Activated CD8-positive, alpha-beta memory T cell treated with anti-CD3 and anti-CD28 coated beads, Interleukin-2, amount 50 U/mL, for 4 hours (primary cell): ENCODE measurements around the gene PRR12.

Experiments used
- DNase-seq: peaks from one replicate; pipeline ENCODE4 v3.0.0-alpha.2; 2020

The PRR12 gene

GRCh38 chr19:49590971-49591730 lies at the start of gene PRR12:
Gene PRR12, plus strand, starts transcription at chr19:49591182. Its CDS starts 473 bp downstream, at chr19:49591655.
- DNase-seq: peak; percentile 71

GRCh38 chr19:49541914-49542313 lies 49.1 kb upstream of the PRR12 start:
- DNase-seq: no peak

GRCh38 chr19:49542446-49542845 lies 48.5 kb upstream of the PRR12 start:
- DNase-seq: no peak

DNA sequence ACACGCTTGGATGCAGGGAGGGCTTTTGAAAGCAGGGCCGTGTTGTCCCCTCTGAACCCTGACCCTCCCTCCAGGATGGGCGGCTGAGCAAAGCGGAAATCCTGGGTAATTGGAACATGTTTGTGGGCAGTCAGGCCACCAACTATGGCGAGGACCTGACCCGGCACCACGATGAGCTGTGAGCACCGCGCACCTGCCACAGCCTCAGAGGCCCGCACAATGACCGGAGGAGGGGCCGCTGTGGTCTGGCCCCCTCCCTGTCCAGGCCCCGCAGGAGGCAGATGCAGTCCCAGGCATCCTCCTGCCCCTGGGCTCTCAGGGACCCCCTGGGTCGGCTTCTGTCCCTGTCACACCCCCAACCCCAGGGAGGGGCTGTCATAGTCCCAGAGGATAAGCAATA lies 48.0 kb upstream of the PRR12 start:
- no peak for DNase-seq

GRCh38 chr19:49544154-49544553 lies 46.8 kb upstream of the PRR12 start:
- no peak for DNase-seq

DNA sequence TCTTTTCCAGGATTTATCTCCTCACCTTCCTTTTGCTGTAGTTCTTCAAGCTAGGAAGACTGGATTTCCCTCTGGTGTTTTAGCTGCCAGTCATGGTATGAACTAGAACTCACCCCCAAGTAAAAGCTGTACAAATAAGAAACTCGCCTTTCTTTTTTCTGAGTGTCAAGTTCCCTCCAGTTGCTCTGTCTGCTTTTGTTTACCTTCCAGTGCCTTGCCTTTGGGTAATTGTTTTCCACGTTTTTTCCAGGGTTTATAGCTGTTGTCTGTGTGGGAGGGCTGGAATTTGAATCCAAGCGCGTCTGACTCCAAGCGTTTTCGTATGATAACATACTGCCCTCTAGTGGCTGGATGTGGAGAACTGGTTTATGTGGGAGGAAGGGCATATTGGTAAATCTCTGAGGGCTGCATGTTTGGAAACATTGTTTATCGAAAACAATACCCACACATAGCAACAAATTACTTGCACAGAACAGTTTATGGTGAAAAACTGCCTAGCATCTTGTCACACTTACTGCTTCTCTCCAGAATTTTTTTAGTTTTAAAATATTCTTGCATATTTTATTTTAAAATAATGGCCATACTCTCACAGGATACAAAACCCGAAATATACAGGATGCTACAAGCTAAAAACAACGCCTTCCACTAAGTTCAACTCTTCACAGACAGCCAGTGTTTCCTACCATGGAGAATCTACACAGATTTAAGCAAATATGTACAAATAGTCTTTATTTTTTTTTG lies 44.0 kb upstream of the PRR12 start:
- DNase-seq: peak; percentile 58

GRCh38 chr19:49549045-49549444 lies 41.9 kb upstream of the PRR12 start:
- DNase-seq: no peak

DNA sequence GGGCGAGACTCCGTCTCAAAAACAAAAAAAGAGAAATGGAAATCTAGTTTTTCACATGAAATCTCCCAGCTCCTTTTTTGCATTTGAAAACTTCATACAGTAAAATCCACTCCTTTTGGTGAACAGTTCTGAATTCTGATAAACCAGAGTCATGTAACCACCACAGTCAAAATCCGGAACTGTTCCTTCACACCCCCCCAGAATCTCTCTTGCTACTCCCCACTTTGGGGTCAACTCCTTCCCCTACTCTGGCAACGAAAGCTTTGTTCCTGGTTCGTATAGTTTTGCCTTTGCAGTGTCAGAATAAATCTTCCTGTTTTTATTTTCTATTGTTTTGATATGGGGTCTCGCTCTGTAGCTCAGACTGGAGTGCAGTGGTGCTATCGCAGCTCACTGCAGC lies 39.5 kb upstream of the PRR12 start:
- DNase-seq: no peak

- no peak for DNase-seq
Observed at GRCh38 chr19:49552749-49553148, 38.2 kb upstream of the PRR12 start.

DNA sequence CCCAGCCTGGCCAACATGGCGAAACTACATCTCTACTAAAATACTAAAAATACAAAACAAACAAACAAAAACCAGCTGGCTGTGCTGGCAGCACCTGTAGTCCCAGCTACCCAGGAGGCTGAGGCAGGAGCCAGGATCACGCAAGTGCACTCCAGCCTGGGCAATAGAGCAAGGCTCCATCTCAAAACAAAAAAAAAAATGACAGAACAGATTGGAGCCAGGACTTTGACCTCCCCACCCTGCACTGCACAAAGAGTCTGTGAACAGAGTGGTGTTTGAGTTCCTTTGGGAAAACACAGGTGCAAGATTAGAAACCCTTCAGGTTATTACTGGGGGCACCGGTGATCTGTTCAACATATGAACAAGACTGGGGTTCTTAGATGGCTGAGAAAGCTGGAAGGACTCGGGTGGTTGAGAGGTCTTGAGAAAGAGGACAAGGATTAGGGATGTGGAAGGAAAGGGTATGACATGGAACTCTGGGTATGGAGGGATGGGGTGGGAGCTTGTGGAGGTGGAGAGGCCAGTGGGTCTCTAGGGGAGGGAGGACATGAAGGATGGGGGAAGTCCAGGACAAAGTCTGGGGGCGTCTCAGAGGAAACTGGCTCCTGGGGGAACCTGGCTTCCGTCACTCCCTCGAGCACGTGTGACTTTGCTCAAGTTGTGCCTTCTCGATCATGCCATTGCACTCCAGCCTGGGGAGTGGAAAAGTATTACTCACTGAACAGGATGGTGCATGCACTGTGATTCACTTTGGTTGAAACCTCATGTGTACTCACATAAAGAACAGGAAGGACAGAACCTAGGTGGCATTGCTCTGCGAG lies 37.3 kb upstream of the PRR12 start:
- peak; percentile 63 for DNase-seq

DNA sequence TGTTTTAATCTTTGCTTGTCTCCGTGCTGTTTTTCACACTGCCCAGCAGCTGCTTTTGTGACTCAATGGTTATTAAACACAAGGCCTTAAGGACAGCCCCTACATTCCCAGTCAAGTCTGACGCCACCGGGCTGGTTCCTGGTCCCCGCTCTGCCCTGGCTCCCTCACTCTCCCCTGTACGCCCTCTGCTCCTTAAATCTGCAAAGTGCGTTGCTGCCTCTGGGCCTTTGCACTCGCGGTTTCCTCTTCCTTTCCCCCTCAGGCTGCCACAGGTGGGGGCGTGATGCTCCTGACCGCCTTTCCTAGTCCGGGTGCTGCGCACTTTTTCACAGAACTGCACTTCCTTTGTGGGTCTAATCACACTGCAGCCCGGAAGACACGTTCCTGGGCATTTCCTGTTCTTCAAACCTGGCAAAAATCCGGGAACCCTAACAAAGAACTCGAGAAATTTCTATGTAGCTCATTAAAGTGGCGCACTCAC lies 36.2 kb upstream of the PRR12 start:
- no peak for DNase-seq

GRCh38 chr19:49555600-49556411 lies 35.2 kb upstream of the PRR12 start:
- peak; percentile 63 for DNase-seq

- peak; percentile 55 for DNase-seq
Observed at GRCh38 chr19:49556412-49557398, 34.3 kb upstream of the PRR12 start.

DNA sequence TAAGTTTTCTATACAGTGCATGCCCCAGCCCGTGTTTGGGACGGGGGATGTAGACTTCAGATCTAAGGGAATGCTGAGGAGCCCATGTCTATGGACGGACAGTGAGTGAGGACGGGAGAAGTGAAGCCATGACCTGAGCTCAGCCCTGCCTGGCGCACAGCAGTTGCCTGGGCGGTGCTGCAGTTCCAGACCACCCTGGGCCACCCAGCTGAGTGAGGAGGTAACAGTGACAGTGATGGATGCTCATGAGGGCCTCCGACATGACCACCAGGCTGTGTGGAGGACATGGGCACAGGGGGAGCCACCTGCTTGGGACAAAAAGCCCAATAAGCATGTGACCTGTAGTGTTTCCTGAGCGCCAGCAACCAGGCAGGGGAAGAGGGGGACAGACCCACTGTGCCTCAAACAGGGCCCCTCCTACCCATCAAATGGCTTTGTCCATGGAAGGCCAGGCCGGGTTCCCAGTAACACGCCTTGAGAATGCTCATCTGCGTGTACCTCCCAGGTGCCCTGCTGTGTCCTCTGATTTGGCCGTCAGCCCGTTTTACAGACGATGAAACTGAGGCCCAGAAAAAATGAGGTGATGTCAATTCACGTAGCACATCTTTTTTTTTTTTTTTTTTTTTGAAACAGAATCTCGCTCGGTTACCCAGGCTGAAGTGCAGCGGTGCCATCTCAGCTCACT lies 33.2 kb upstream of the PRR12 start:
- DNase-seq: no peak

- no peak for DNase-seq
Observed at GRCh38 chr19:49558591-49558990, 32.4 kb upstream of the PRR12 start.

- no peak for DNase-seq
Observed at GRCh38 chr19:49559443-49559842, 31.5 kb upstream of the PRR12 start.

DNA sequence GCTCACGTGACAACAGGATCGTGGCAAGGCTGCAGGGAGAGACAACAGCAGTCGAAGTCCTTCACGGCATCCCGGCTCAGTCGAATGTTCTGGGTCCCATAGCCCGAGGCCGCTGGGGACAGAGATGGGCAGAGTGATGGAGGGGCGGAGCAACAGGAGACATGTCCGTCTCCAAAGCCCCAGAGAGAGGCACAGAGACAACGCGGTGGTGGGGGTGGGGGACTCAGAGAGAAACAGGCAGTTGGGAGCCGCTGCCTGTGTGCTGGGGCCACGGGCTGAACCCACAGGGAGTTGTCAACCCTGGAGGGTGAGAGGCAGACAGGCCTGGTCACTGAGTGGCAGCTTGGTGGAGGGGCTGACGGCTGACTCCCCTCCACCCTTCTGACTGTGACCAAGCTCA lies 31.1 kb upstream of the PRR12 start:
- DNase-seq: no peak

DNA sequence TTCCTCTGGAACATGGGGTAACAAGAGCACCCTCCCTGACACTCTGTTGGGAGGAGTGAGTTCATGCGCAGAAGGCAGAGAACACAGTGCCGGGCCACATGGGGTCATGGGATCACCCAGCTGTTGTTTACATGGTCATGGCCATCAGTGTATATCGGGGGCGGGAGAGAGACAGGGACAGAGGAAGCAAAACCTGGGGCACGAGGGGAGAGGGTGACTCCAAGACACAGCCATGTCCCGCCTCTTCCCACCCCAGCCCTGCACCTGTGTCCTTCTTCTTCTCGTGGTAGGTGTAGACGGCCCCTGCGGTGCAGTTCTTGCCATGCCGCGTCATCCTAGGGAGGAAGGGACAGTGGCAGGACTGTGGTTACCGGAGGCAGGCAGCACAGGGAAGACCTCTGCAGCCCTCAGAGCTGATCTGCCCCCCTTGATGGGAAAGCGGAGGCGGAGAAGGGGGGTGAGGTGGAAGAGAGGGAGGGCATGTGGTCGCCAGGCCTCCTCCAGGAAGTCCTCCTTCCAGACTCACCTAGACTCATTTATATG lies 30.6 kb upstream of the PRR12 start:
- DNase-seq: peak; percentile 50

DNA sequence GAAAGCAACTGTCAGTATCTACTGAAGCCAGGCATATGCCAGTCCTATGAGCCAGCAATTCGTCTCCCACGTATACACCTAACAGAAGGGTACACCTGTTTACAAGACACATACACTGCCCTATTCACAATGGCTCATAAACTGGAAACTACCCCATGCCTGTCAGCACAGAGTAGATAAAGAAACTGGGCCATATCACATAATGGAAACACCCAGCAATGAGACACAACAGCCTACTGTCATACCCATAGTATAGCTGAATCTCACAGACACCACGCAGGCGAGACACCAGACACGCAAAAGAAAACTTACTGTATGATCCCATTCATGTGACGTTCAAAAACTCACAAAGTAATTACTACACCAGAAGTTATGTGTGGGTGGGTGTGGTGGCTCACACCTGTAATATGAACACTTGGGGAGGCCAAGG lies 26.4 kb upstream of the PRR12 start:
- peak; percentile 42 for DNase-seq

DNA sequence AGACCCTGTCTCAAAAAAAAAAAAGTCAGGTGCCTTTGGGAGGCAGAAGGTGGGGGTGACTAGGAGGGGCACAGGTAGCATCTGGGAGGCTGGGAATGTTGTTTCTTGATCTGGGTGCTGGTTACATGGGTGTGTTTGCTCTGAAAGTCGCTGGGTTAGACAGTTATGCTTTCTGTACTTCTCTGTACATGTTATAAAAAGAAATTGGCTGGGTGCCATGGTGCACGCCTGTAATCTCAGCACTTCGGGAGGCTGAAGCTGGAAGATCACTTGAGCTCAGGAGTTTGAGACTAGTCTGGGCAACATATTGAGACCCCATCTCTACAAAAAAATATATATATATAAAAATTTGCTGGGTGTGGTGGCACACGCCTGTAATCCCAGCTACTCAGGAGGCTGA lies 25.7 kb upstream of the PRR12 start:
- DNase-seq: no peak
